Heart left ventricle (tissue), 16 donors: Measurements from ENCODE around the gene WDPCP. TPM values are rescaled to one million over a fixed set of nuclear protein-coding genes. Genes with fewer than 3 reads are reported as not detected.

Source experiments
- ATAC-seq, 4 donors: fragments of 200-7000 bp; cut with Tn5 transposase; one replicate each; pipeline ENCODE4 v1.9.1; 2020 to 2022; ENCODE audit warnings: moderate library complexity in 4 of 4, mild to moderate bottlenecking in 3 of 4, moderate number of reproducible peaks in 1 of 4
- DNase-seq, 5 donors: peaks; one replicate each; pipeline ENCODE4 v3.0.0-alpha.2; 2020
- H3K27ac ChIP-seq, 12 donors: fragments of 200-600 bp; sonication (generic) in 4 of 12; one replicate each; pipeline versions ENCODE4 v1.5.0 to v1.8.0; 2016 to 2022; ENCODE audit warnings: mild to moderate bottlenecking in 2 of 12
- H3K27me3 ChIP-seq, 9 donors: fragments of 200-600 bp; sonication (generic) in 2 of 9; one replicate each; pipeline versions ENCODE4 v1.5.1 to v1.8.0; 2016 to 2022; ENCODE audit warnings: mild to moderate bottlenecking in 3 of 9
- H3K36me3 ChIP-seq, 9 donors: fragments of 200-600 bp; sonication (generic) in 2 of 9; one replicate each; pipeline versions ENCODE4 v1.5.0 to v1.8.0; 2018 to 2022; ENCODE audit warnings: mild to moderate bottlenecking in 2 of 9
- H3K4me1 ChIP-seq, 12 donors: fragments of 200-600 bp; sonication (generic) in 4 of 12; one replicate each; pipeline versions ENCODE4 v1.5.0 to v1.8.0; 2016 to 2022; ENCODE audit warnings: mild to moderate bottlenecking in 3 of 12
- H3K4me3 ChIP-seq, 12 donors: fragments of 200-600 bp; sonication (generic) in 4 of 12; one replicate each; pipeline versions ENCODE4 v1.5.0 to v1.8.0; 2017 to 2022; ENCODE audit warnings: mild to moderate bottlenecking in 9 of 12, moderate library complexity in 4 of 12
- H3K9me3 ChIP-seq, 12 donors: fragments of 200-600 bp; sonication (generic) in 4 of 12; one replicate each; pipeline versions ENCODE4 v1.5.0 to v1.8.0; 2016 to 2022; ENCODE audit warnings: mild to moderate bottlenecking in 1 of 12
- POLR2A ChIP-seq, 2 donors: fragments of 450-650 bp; IDR thresholded peaks; one replicate each; pipeline ENCODE4 v1.6.1; 2017; ENCODE audit warnings: antibody characterized with exemption in 2 of 2, mild to moderate bottlenecking in 2 of 2, moderate library complexity in 2 of 2
- WGBS, 4 donors: extraction: QIAGEN DNeasy Blood & Tissue Kit in 2 of 4; methylation state at CpG; one replicate each; pipeline versions ENCODE4 v1.1.5 to v1.1.7; 2013 to 2018; 5-methylcytosine and 5-hydroxymethylcytosine counted together
- intact Hi-C, 10 donors: fragments of 100-400 bp; cut with DNase I; formaldehyde crosslinking; loops; one replicate each; pipeline versions ENCODE4 v1.11.1 to v1.14.2; 2022
- polyA plus RNA-seq, 2 donors: library from polyadenylated mRNA; stranded (reverse); fragments of 200-250 nt; gene quantifications; one replicate each; pipeline ENCODE4 v1.2.3, GENCODE V29; 2013
- total RNA-seq, 9 donors: library from RNA; depleted of rRNA in 2 of 9; stranded (reverse); fragments of >200 nt in 2 of 9; fragmentation: NEBNext Ultra II Directional in 3 of 9; extraction: Animal tissue kit (Norgen Biotek cat#: 25700) in 3 of 9; gene quantifications; one replicate each; pipeline versions ENCODE4 v1.1.0 to v1.2.4, GENCODE V29; 2016 to 2023
- TF ChIP-seq, protein P1 (sequence below), 12 donors: fragments of 200-600 bp; sonication (generic) in 4 of 12; IDR thresholded peaks; one replicate each; pipeline versions ENCODE4 v1.5.0 to v1.8.0; 2018 to 2022; ENCODE audit warnings: antibody characterized with exemption in 12 of 12, mild to moderate bottlenecking in 5 of 12
- donor health status: ischemic (EF 13 %, LVEDD 7.1; RV severe dilation, severe dysfunction).
- donor health status: healthy with polysubstance abuse.
- donor health status: DM: no; HTN: yes; CAD: no.
- donor health status: DM: no; HTN: no; CAD: no.
- donor health status: ischemic (EF 25% LVEDD 6.9; RV normal size, moderate dysfunction).
- donor health status: ischemic (EF 25% LVEDD 5.7; RV mildly dilated, moderate dysfunction).
- donor health status: healthy.
- donor health status: DM: yes; HTN: yes; CAD: no.
- donor health status: ischemic (EF 35%, LVEDD 5.7; RV mildly dilated, moderate dysfunction).
- donor health status: nonischemic (EF 11% LVEDD 7.7; RV severe dilation, severe dysfunction).
- donor health status: DM: yes; HTN: yes; CAD: no.
- donor health status: PGD.
- donor health status: ischemic (EF 29% LVEDD 5.4; RV normal size, mild dysfunction).
- donor health status: nonischemic (EF 23%, LVEDD 6.1; RV moderate dilation, normal function).

The WDPCP gene
- total and polyA plus RNA-seq, 11 donors = 3.2 to 32.2 (median 16.5) TPM

DNA sequence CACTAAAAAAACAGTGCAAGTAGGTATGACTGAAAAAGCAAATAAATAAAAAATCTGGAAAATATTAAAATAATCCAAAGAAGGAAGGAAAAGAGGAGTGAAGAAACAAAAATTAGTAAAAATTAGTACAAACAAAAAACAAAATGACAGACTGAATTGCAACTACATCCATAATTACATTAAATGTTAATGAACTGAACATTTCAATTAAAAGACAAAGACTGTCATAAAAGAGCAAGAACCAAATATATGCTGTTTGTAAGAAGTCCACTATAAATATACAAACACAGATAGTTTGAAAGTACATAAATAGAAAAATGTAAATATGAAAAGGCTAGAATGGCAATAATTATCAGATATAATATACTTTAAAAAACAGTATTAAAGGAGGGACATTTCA lies 267.6 kb downstream of the WDPCP start:
- Histone ChIP-seq H3K36me3 (no peaks in the 10 kb centered on the region), H3K27me3 (no peaks in the 10 kb centered on the region), H3K27ac (no peak overlapping the region), H3K9me3 (peaks cover 0 to 61% (median 7%) of the 10 kb centered on the region in 12 donors), H3K4me1 (no peaks in the 10 kb centered on the region), H3K4me3 (no peak overlapping the region)
- DNase-seq = no peak
- intact Hi-C loops = no loop called here
- no peak for ATAC-seq
- TF ChIP-seq POLR2A (IDR thresholded peaks at IDR 0.05) = no peak
- TF ChIP-seq, protein P1, sequence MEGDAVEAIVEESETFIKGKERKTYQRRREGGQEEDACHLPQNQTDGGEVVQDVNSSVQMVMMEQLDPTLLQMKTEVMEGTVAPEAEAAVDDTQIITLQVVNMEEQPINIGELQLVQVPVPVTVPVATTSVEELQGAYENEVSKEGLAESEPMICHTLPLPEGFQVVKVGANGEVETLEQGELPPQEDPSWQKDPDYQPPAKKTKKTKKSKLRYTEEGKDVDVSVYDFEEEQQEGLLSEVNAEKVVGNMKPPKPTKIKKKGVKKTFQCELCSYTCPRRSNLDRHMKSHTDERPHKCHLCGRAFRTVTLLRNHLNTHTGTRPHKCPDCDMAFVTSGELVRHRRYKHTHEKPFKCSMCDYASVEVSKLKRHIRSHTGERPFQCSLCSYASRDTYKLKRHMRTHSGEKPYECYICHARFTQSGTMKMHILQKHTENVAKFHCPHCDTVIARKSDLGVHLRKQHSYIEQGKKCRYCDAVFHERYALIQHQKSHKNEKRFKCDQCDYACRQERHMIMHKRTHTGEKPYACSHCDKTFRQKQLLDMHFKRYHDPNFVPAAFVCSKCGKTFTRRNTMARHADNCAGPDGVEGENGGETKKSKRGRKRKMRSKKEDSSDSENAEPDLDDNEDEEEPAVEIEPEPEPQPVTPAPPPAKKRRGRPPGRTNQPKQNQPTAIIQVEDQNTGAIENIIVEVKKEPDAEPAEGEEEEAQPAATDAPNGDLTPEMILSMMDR (IDR thresholded peaks at IDR 0.05) = no peak

DNA sequence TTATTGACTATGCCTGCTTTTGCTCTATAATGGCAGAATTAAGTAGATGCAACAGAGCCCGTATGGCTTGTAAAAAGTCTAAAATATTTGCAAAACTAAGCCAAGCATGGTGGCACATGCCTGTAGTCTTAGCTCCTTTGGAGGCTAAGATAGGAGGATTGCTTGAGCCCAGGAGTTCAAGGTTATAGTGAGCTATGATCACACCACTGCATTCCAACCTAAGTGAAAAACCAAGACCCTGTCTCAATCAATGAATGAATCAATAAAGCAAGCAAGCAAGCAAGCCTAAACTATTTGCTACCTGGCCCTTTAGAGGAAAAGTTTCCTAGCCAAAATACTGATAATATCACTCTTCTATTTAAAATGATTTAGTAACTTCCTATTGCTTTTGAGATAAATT lies 277.7 kb downstream of the WDPCP start:
- DNase-seq (no peak), ATAC-seq (no peak)
- WGBS, 4 donors = 86 to 93% (median 91%) methylated on average over 1 of the region's 1 CpG
- Histone ChIP-seq H3K27ac (no peak overlapping the region), H3K4me1 (no peaks in the 10 kb centered on the region), H3K9me3 (peaks cover 0 to 34% (median 3%) of the 10 kb centered on the region in 12 donors), H3K36me3 (peaks cover 0 to 17% (median 0%) of the 10 kb centered on the region in 9 donors), H3K4me3 (no peak overlapping the region), H3K27me3 (no peaks in the 10 kb centered on the region)
- intact Hi-C loops = no loop called here
- TF ChIP-seq, protein P1 (IDR thresholded peaks at IDR 0.05) = no peak
- no peak for TF ChIP-seq POLR2A (IDR thresholded peaks at IDR 0.05)

- H3K27me3 ChIP-seq = no peaks in the 10 kb centered on the region
- peaks cover 0 to 80% (median 33%) of the 10 kb centered on the region in 12 donors for H3K9me3 ChIP-seq
- intact Hi-C loops = no loop called here
- WGBS, 4 donors = 87 to 100% (median 95%) methylated on average over 1 of the region's 1 CpG
- no peak overlapping the region for H3K27ac ChIP-seq
- DNase-seq = no peak
- no peaks in the 10 kb centered on the region for H3K4me1 ChIP-seq
- ATAC-seq = no peak
- H3K36me3 ChIP-seq = peaks cover 0 to 27% (median 0%) of the 10 kb centered on the region in 9 donors
- H3K4me3 ChIP-seq = no peak overlapping the region
- TF ChIP-seq POLR2A (IDR thresholded peaks at IDR 0.05) = no peak
- TF ChIP-seq, protein P1 (IDR thresholded peaks at IDR 0.05) = no peak
These were observed 286.8 kb downstream of the WDPCP start for GRCh38 chr2:63301481-63301880.

GRCh38 chr2:63300835-63301234 lies 287.4 kb downstream of the WDPCP start:
- no peaks in the 10 kb centered on the region for H3K4me1 ChIP-seq
- ATAC-seq = no peak
- no peak for TF ChIP-seq POLR2A (IDR thresholded peaks at IDR 0.05)
- TF ChIP-seq, protein P1 (IDR thresholded peaks at IDR 0.05) = no peak
- 90 to 97% (median 96%) methylated on average over 2 of the region's 2 CpGs for WGBS, 4 donors
- H3K4me3 ChIP-seq = no peak overlapping the region
- peaks cover 0 to 86% (median 33%) of the 10 kb centered on the region in 12 donors for H3K9me3 ChIP-seq
- DNase-seq = no peak
- H3K27ac ChIP-seq = no peak overlapping the region
- intact Hi-C loops = no loop called here
- H3K27me3 ChIP-seq = no peaks in the 10 kb centered on the region
- H3K36me3 ChIP-seq = peaks cover 0 to 27% (median 0%) of the 10 kb centered on the region in 9 donors
